K562 (cell line): ENCODE results near the gene CLUH. TPM values are rescaled to one million over a fixed set of nuclear protein-coding genes. Genes with fewer than 3 reads are reported as not detected.

Experiments used
- ATAC-seq: fragments of 200-7000 bp; cut with Tn5 transposase; 3 replicates; pipeline ENCODE4 v1.9.1; 2020; ENCODE audit warnings: moderate library complexity
- BruUV-seq: library from RNA; stranded (reverse); fragments of 400-500 nt; replicated peaks from 2 replicates; lab custom pipeline; 2021; lab: Mats Ljungman, UMichigan
- CTCF ChIA-PET: fragments of 300-600 bp; formaldehyde crosslinking; extraction: SDS; loops from one replicate; lab custom pipeline; 2021; ENCODE audit warnings: low intra/inter-chr PET ratio; lab: Yijun Ruan, JAX
- POLR2A ChIA-PET: fragments of 300-600, 350-650 bp; sonication (Branson Sonifier 250); formaldehyde crosslinking; extraction: SDS; loops from one replicate; lab custom pipeline; 2021; ENCODE audit warnings: antibody characterized with exemption, inconsistent platforms; lab: Yijun Ruan, JAX
- DNase-seq, 4 experiments: peaks; one replicate each; pipeline versions ENCODE4 v3.0.0 to v3.0.0-alpha.2; 2011 to 2018; ENCODE audit warnings: low spot score in 3 of 4, mixed read lengths in 3 of 4; ENCODE audit errors: extremely low read depth in 1 of 4
- FAIRE-seq: peaks from 2 replicates; lab custom pipeline; 2011; peaks lifted over from hg19 to GRCh38; lab: Jason Lieb, UNC
- H2AFZ ChIP-seq: 2 replicates; pipeline ENCODE4 v1.6.0; 2011; ENCODE audit warnings: low read depth, low read length, control low read depth, inconsistent platforms
- H3K27ac ChIP-seq: fragments of 200-600 bp; 3 replicates; pipeline ENCODE4 v1.8.0; 2011; ENCODE audit warnings: low read depth, mild to moderate bottlenecking, control low read depth, inconsistent platforms, low read length, moderate library complexity, mixed read lengths; ENCODE audit errors: extremely low read depth
- H3K27me3 ChIP-seq, 2 experiments: fragments of 300-600 bp in 1 of 2; 2 replicates in 1 of 2; 3 replicates in 1 of 2; pipeline versions ENCODE4 v1.6.0 to v1.8.0; 2011; ENCODE audit warnings: inconsistent platforms in 2 of 2, low read length in 2 of 2, mild to moderate bottlenecking in 1 of 2, mixed read lengths in 1 of 2, moderate library complexity in 1 of 2; ENCODE audit not compliant: control insufficient read depth in 2 of 2, insufficient read depth in 2 of 2
- H3K36me3 ChIP-seq: fragments of 300-600 bp; 3 replicates; pipeline ENCODE4 v1.8.0; 2011; ENCODE audit warnings: mild to moderate bottlenecking, low read length, inconsistent platforms; ENCODE audit not compliant: control insufficient read depth, insufficient read depth
- H3K4me1 ChIP-seq, 2 experiments: fragments of 200-600 bp in 1 of 2; replicated peaks in 1 of 2; 2 replicates in 1 of 2; 3 replicates in 1 of 2; pipeline versions ENCODE4 v1.5.1 to v1.8.0; 2011; ENCODE audit warnings: inconsistent platforms in 2 of 2, low read length in 2 of 2, mild to moderate bottlenecking in 1 of 2, mixed read lengths in 1 of 2, moderate library complexity in 1 of 2; ENCODE audit not compliant: control insufficient read depth in 2 of 2, insufficient read depth in 2 of 2
- H3K4me2 ChIP-seq: 2 replicates; pipeline ENCODE4 v1.6.1; 2011; ENCODE audit warnings: low read length, control low read depth, inconsistent platforms, mixed read lengths; ENCODE audit not compliant: insufficient read depth
- H3K4me3 ChIP-seq: fragments of 200-600 bp; sonication (generic), shearing (Covaris generic); 2 replicates; pipeline ENCODE4 v1.5.1; 2016; ENCODE audit warnings: control low read depth, inconsistent platforms
- H3K79me2 ChIP-seq: fragments of 200-600 bp; 3 replicates; pipeline ENCODE4 v1.8.0; 2011; ENCODE audit warnings: low read length, inconsistent platforms; ENCODE audit not compliant: control insufficient read depth, insufficient read depth
- H3K9ac ChIP-seq, 2 experiments: 2 replicates each; pipeline versions ENCODE4 v1.6.0 to v1.6.1; 2011; ENCODE audit warnings: low read depth in 2 of 2, low read length in 2 of 2, control low read depth in 1 of 2, inconsistent platforms in 1 of 2, mild to moderate bottlenecking in 1 of 2, mixed read lengths in 1 of 2; ENCODE audit not compliant: insufficient read depth in 1 of 2
- H3K9me1 ChIP-seq: one replicate; pipeline ENCODE4 v1.6.0; 2011; ENCODE audit warnings: inconsistent platforms, mild to moderate bottlenecking, low read length, moderate library complexity; ENCODE audit not compliant: control insufficient read depth, insufficient read depth
- H3K9me3 ChIP-seq: replicated peaks from 2 replicates; pipeline ENCODE4 v1.5.1; 2011; ENCODE audit warnings: low read depth, low read length, inconsistent platforms; ENCODE audit not compliant: control insufficient read depth, insufficient read depth
- H4K20me1 ChIP-seq: replicated peaks from 2 replicates; pipeline ENCODE4 v1.6.1; 2011; ENCODE audit warnings: low read length, inconsistent platforms, mixed read lengths; ENCODE audit not compliant: control insufficient read depth, insufficient read depth
- CCNT2 ChIP-seq: IDR thresholded peaks from 2 replicates; pipeline ENCODE4 v1.6.1; 2011; ENCODE audit warnings: borderline replicate concordance, low read depth, mild to moderate bottlenecking, moderate library complexity, mixed read lengths, low read length; ENCODE audit not compliant: insufficient read length; ENCODE audit errors: extremely low read depth
- DPF2 ChIP-seq: fragments of 450-650 bp; IDR thresholded peaks from 2 replicates; pipeline ENCODE4 v1.6.1; 2016
- MAFG ChIP-seq: fragments of 450-650 bp; conservative IDR thresholded peaks from 2 replicates; pipeline ENCODE4 v1.6.1; 2016; ENCODE audit warnings: missing genetic modification characterization, missing compliant biosample characterization
- MBD2 ChIP-seq: sonication (generic); IDR thresholded peaks from 2 replicates; pipeline ENCODE4 v1.6.1; 2016; ENCODE audit warnings: low read depth, borderline replicate concordance
- PHF8 ChIP-seq: fragments of 200-600 bp; sonication (generic); IDR thresholded peaks from 2 replicates; pipeline ENCODE4 v1.6.1; 2012; ENCODE audit warnings: mixed run types, mild to moderate bottlenecking, inconsistent platforms, low read length, moderate library complexity, borderline replicate concordance
- RBM17 ChIP-seq: fragments of 200-400 bp; formaldehyde crosslinking; IDR thresholded peaks from 2 replicates; pipeline ENCODE4 v1.6.1; 2017; ENCODE audit warnings: low read depth, mild to moderate bottlenecking, low read length, borderline replicate concordance
- RCOR1 ChIP-seq, 2 experiments: IDR thresholded peaks; 2 replicates each; pipeline ENCODE4 v1.6.1; 2012; ENCODE audit warnings: low read depth in 2 of 2, low read length in 2 of 2, borderline replicate concordance in 1 of 2, improper control_type of control experiment in 1 of 2
- SAP30 ChIP-seq: fragments of 200-600 bp; sonication (generic); IDR thresholded peaks from 2 replicates; pipeline ENCODE4 v1.6.1; 2012; ENCODE audit warnings: borderline replicate concordance, low read depth, mild to moderate bottlenecking, moderate library complexity, low read length, control low read depth, inconsistent platforms; ENCODE audit not compliant: insufficient read depth, poor library complexity, severe bottlenecking
- SLC30A9 ChIP-seq: fragments of 250-450 bp; sonication (Bioruptor Pico); IDR thresholded peaks from 2 replicates; pipeline ENCODE4 v1.8.0; 2022; ENCODE audit warnings: mild to moderate bottlenecking, moderate library complexity
- TAF1 ChIP-seq: IDR thresholded peaks from 2 replicates; pipeline ENCODE4 v1.6.1; 2011; ENCODE audit warnings: mild to moderate bottlenecking, low read length, moderate library complexity; ENCODE audit not compliant: insufficient read depth, control insufficient read depth, severe bottlenecking; ENCODE audit errors: extremely low read depth
- ZFP30 ChIP-seq: fragments of 250-450 bp; sonication (Bioruptor Pico); IDR thresholded peaks from 2 replicates; pipeline ENCODE4 v1.8.0; 2022; ENCODE audit warnings: moderate library complexity, mild to moderate bottlenecking, inconsistent platforms, borderline replicate concordance
- WGBS: fragments of 100-300 bp; shearing (Covaris generic); methylation state at CpG from one replicate; pipeline ENCODE4 v1.1.6; 2016; ENCODE audit warnings: low coverage, mixed read lengths; ENCODE audit not compliant: insufficient coverage; ENCODE audit errors: missing lambda C conversion rate; 5-methylcytosine and 5-hydroxymethylcytosine counted together
- in situ Hi-C: fragments of 300-500 bp; cut with MboI; formaldehyde crosslinking; loops from 4 replicates; pipeline ENCODE4 v1.15.0; 2018; ENCODE audit warnings: inconsistent platforms, mixed read lengths
- intact Hi-C: fragments of 100-400 bp; cut with micrococcal nuclease; formaldehyde crosslinking; loops from 2 replicates; pipeline ENCODE4 v1.14.2; 2022
- polyA plus RNA-seq, 8 experiments: library from polyadenylated mRNA; depleted of rRNA in 4 of 8; stranded (reverse) in 5 of 8; unstranded in 3 of 8; fragments of >200 nt; fragmentation: Nextera tagmentation in 2 of 8; fragmentation: Illumina TruSeq in 1 of 8; extraction: Ambion mirVana in 2 of 8; extraction: Trizol in 1 of 8; gene quantifications; 2 replicates each; pipeline versions ENCODE4 v1.2.1 to v1.2.3, GENCODE V29; 2011 to 2014; ENCODE audit warnings: inconsistent platforms in 1 of 8, missing spikeins in 1 of 8
- total RNA-seq, 7 experiments: library from RNA; depleted of rRNA in 6 of 7; stranded (reverse); fragments of >200 nt in 6 of 7; fragmentation: Illumina TruSeq in 2 of 7; extraction: Trizol in 2 of 7; gene quantifications; 2 replicates each; pipeline versions ENCODE4 v1.2.1 to v1.2.3, GENCODE V29; 2011 to 2021; ENCODE audit warnings: low replicate concordance in 1 of 7
- TF ChIP-seq, protein P1 (sequence below): sonication (generic); formaldehyde crosslinking; IDR thresholded peaks from 2 replicates; pipeline ENCODE4 v1.8.0; 2022; ENCODE audit warnings: missing genetic modification reagents, mild to moderate bottlenecking, borderline replicate concordance
- TF ChIP-seq, protein P2 (sequence below): fragments of 250-450 bp; sonication (Bioruptor Pico); IDR thresholded peaks from 2 replicates; pipeline ENCODE4 v1.8.0; 2022; ENCODE audit warnings: inconsistent platforms, mild to moderate bottlenecking, moderate library complexity, borderline replicate concordance
- TF ChIP-seq, protein P3 (sequence below): fragments of 450-650 bp; IDR thresholded peaks from 2 replicates; pipeline ENCODE4 v1.6.1; 2016; ENCODE audit warnings: antibody characterized with exemption
- TF ChIP-seq, protein P4 (sequence below), 2 experiments: fragments of 450-650 bp; IDR thresholded peaks; 2 replicates each; pipeline ENCODE4 v1.6.1; 2016

Gene CLUH
- total and polyA plus RNA-seq, 9 of the 15 experiments (the other 6 are each of a cell fraction or from before 2014, with no cell fraction given): 0.21 to 140 (median 33.2) TPM

DNA sequence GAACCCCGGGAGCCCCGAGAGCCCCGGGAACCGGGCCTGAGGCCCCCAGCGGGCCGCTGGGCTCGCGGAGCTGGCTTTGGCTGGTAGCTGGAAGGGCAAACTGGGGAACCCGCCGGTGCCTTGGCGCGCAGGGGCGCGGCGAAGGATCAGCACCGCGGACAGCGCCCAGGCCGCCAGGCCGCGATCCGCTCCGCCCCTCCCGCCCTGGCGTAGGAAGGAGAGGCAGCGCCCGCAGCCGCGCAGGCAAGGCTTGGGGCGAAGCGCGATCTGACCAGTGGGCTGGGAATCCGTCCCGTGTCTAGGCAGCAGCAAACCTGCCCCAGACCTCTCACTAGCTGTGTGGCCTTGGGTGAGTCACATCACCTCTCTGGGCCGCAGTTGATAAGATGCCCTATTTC, 38.2 kb upstream of the CLUH start:
- H3K4me3 ChIP-seq: no peak overlapping the region
- intact Hi-C loops (no loop called here), in situ Hi-C loops (no loop called here)
- peaks cover 0 to 9% of the 10 kb centered on the region in 2 experiments; a peak in 2 of 5 replicates for H3K4me1 ChIP-seq
- FAIRE-seq (no peak), DNase-seq (peak; percentile 74 to 84 (median 80)), ATAC-seq (peak; percentile 100)
- H3K4me2 ChIP-seq: no peak overlapping the region
- H2AFZ ChIP-seq: no peak overlapping the region
- peaks cover 3 to 20% of the 10 kb centered on the region in 2 experiments; a peak in 1 of 5 replicates for H3K27me3 ChIP-seq
- no peaks in the 10 kb centered on the region for H3K36me3 ChIP-seq
- no peak overlapping the region for H3K9ac ChIP-seq
- no peaks in the 10 kb centered on the region for H3K79me2 ChIP-seq
- POLR2A ChIA-PET: interaction anchor here (0.6 kb wide), 1 partner anchor 380 kb away, joined by 3 read pairs; no protein-coding TSS in a partner anchor
- 0% methylated on average over 14 of the region's 35 CpGs for WGBS
- CTCF ChIA-PET: no interaction called here
- no peaks in the 10 kb centered on the region for H3K9me1 ChIP-seq
- no TSS peak for BruUV-seq
- no peaks in the 10 kb centered on the region; the same call in 1 of the 2 replicates for H4K20me1 ChIP-seq
- no peak overlapping the region for H3K27ac ChIP-seq
- H3K9me3 ChIP-seq: no peaks in the 10 kb centered on the region
- TF ChIP-seq MAFG (tag) (no peak), RCOR1 (IDR thresholded peaks at IDR 0.05; ENCODE audit: borderline replicate concordance in 1 of 2, low read depth in 2 of 2, low read length in 2 of 2) (peak in 1 of 2 experiments; percentile 82; a peak in 2 of 4 replicates), SLC30A9 (CRISPR knock-in tag) (no peak), MBD2 (no peak), TAF1 (no peak), PHF8 (no peak), DPF2 (no peak), SAP30 (no peak), RBM17 (no peak), CCNT2 (no peak), ZFP30 (CRISPR knock-in tag) (no peak)
- TF ChIP-seq, protein P1, sequence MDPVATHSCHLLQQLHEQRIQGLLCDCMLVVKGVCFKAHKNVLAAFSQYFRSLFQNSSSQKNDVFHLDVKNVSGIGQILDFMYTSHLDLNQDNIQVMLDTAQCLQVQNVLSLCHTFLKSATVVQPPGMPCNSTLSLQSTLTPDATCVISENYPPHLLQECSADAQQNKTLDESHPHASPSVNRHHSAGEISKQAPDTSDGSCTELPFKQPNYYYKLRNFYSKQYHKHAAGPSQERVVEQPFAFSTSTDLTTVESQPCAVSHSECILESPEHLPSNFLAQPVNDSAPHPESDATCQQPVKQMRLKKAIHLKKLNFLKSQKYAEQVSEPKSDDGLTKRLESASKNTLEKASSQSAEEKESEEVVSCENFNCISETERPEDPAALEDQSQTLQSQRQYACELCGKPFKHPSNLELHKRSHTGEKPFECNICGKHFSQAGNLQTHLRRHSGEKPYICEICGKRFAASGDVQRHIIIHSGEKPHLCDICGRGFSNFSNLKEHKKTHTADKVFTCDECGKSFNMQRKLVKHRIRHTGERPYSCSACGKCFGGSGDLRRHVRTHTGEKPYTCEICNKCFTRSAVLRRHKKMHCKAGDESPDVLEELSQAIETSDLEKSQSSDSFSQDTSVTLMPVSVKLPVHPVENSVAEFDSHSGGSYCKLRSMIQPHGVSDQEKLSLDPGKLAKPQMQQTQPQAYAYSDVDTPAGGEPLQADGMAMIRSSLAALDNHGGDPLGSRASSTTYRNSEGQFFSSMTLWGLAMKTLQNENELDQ (CRISPR knock-in tag): no peak
- TF ChIP-seq, protein P2, sequence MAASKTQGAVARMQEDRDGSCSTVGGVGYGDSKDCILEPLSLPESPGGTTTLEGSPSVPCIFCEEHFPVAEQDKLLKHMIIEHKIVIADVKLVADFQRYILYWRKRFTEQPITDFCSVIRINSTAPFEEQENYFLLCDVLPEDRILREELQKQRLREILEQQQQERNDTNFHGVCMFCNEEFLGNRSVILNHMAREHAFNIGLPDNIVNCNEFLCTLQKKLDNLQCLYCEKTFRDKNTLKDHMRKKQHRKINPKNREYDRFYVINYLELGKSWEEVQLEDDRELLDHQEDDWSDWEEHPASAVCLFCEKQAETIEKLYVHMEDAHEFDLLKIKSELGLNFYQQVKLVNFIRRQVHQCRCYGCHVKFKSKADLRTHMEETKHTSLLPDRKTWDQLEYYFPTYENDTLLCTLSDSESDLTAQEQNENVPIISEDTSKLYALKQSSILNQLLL (CRISPR knock-in tag): no peak
- TF ChIP-seq, protein P3, sequence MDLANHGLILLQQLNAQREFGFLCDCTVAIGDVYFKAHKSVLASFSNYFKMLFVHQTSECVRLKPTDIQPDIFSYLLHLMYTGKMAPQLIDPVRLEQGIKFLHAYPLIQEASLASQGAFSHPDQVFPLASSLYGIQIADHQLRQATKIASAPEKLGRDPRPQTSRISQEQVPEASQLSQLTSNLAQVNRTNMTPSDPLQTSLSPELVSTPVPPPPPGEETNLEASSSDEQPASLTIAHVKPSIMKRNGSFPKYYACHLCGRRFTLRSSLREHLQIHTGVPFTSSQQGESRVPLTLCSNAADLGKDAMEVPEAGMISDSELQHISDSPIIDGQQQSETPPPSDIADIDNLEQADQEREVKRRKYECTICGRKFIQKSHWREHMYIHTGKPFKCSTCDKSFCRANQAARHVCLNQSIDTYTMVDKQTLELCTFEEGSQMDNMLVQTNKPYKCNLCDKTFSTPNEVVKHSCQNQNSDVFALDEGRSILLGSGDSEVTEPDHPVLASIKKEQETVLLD: no peak
- TF ChIP-seq, protein P4, sequence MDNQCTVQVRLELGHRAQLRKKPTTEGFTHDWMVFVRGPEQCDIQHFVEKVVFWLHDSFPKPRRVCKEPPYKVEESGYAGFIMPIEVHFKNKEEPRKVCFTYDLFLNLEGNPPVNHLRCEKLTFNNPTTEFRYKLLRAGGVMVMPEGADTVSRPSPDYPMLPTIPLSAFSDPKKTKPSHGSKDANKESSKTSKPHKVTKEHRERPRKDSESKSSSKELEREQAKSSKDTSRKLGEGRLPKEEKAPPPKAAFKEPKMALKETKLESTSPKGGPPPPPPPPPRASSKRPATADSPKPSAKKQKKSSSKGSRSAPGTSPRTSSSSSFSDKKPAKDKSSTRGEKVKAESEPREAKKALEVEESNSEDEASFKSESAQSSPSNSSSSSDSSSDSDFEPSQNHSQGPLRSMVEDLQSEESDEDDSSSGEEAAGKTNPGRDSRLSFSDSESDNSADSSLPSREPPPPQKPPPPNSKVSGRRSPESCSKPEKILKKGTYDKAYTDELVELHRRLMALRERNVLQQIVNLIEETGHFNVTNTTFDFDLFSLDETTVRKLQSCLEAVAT (IDR thresholded peaks at IDR 0.05): no peak
